Osteoblast (primary cell): Measurements from ENCODE around the gene ITGB5. TPM values are rescaled to one million over a fixed set of nuclear protein-coding genes. Genes with fewer than 3 reads are reported as not detected.
A peak's percentile ranks its signal among the peaks of the same experiment; 100 is the strongest.

Source experiments
- DNase-seq: peaks from one replicate; pipeline ENCODE4 v3.0.0; 2011; ENCODE audit warnings: low spot score, mixed read lengths; ENCODE audit not compliant: insufficient read length; ENCODE audit errors: missing footprints
- H2AFZ ChIP-seq: 2 replicates; pipeline ENCODE4 v1.6.0; 2011; ENCODE audit warnings: mild to moderate bottlenecking, low read length
- H3K27ac ChIP-seq: 2 replicates; pipeline ENCODE4 v1.5.1; 2011; ENCODE audit warnings: mild to moderate bottlenecking, low read depth, low read length, moderate library complexity
- H3K27me3 ChIP-seq: 2 replicates; pipeline ENCODE4 v1.6.0; 2012; ENCODE audit warnings: mild to moderate bottlenecking, control low read depth, inconsistent platforms, low read length, moderate library complexity; ENCODE audit not compliant: insufficient read depth
- H3K36me3 ChIP-seq: 2 replicates; pipeline ENCODE4 v1.5.1; 2011; ENCODE audit warnings: mild to moderate bottlenecking, low read length, control low read depth, moderate library complexity; ENCODE audit not compliant: insufficient read depth
- H3K4me1 ChIP-seq: 2 replicates; pipeline ENCODE4 v1.5.1; 2011; ENCODE audit warnings: mild to moderate bottlenecking, low read length, control low read depth, moderate library complexity; ENCODE audit not compliant: insufficient read depth
- H3K4me2 ChIP-seq: 2 replicates; pipeline ENCODE4 v1.6.0; 2011; ENCODE audit warnings: mild to moderate bottlenecking, low read length; ENCODE audit not compliant: insufficient read depth
- H3K4me3 ChIP-seq: fragments of 200-600 bp; sonication (generic); 3 replicates; pipeline ENCODE4 v1.5.1; 2012; ENCODE audit warnings: mild to moderate bottlenecking, low read length, inconsistent platforms; ENCODE audit not compliant: insufficient read depth
- H3K79me2 ChIP-seq: 2 replicates; pipeline ENCODE4 v1.6.0; 2012; ENCODE audit warnings: mild to moderate bottlenecking, low read length, control low read depth, inconsistent platforms; ENCODE audit not compliant: insufficient read depth
- H3K9me3 ChIP-seq: 2 replicates; pipeline ENCODE4 v1.5.1; 2011; ENCODE audit warnings: low read depth, low read length, control low read depth
- H4K20me1 ChIP-seq: 2 replicates; pipeline ENCODE4 v1.6.0; 2012; ENCODE audit warnings: mild to moderate bottlenecking, low read length, control low read depth; ENCODE audit not compliant: insufficient read depth
- total RNA-seq: library from RNA; depleted of rRNA; stranded (reverse); fragments of >200 nt; gene quantifications from 2 replicates; pipeline ENCODE4 v1.2.3, GENCODE V29; 2012
- TF ChIP-seq, protein P1 (sequence below): IDR thresholded peaks from 2 replicates; pipeline ENCODE4 v1.5.1; 2011; ENCODE audit warnings: mild to moderate bottlenecking, low read depth, low read length, moderate library complexity; ENCODE audit errors: extremely low read depth

The ITGB5 gene
- total RNA-seq, 1 donor, result 433 TPM

DNA sequence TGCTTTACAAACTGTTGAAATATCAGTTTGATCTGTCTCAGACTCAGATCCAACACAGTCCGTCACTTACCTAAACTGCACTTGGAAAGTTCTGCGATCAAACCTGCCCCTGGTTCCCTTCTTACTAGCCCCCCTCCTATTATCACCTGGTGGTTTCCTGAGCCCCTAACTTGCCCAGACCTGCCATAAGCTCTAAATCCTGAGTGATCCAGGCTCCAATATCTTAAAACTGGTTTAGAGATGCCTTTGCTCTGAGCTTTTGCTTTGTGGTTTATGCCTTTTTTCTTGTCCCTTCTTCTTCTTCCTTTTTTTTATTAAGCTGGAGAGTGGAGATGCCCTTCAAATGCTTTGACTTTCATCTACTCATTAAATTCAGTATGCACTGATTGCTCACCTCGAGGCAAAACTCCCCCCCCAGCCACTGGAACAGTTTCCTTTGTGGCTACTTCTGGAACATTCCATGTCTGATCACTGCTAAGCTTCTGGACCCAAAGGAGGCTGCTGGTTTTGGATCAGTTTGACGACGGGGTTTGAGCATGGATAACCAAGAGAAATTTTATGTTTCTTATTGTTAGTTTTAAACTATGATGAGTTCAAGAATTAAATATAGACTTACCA lies 3.5 kb upstream of the ITGB5 start:
- Histone ChIP-seq H3K9me3 (no peaks in the 10 kb centered on the region), H3K36me3 (no peaks in the 10 kb centered on the region), H3K4me3 (no peak overlapping the region), H3K4me1 (peaks cover 3% of the 10 kb centered on the region), H3K27me3 (no peaks in the 10 kb centered on the region), H4K20me1 (no peaks in the 10 kb centered on the region), H3K79me2 (peaks cover 4% of the 10 kb centered on the region), H3K4me2 (no peak overlapping the region), H3K27ac (no peak overlapping the region), H2AFZ (no peak overlapping the region)
- no peak for DNase-seq
- TF ChIP-seq, protein P1, sequence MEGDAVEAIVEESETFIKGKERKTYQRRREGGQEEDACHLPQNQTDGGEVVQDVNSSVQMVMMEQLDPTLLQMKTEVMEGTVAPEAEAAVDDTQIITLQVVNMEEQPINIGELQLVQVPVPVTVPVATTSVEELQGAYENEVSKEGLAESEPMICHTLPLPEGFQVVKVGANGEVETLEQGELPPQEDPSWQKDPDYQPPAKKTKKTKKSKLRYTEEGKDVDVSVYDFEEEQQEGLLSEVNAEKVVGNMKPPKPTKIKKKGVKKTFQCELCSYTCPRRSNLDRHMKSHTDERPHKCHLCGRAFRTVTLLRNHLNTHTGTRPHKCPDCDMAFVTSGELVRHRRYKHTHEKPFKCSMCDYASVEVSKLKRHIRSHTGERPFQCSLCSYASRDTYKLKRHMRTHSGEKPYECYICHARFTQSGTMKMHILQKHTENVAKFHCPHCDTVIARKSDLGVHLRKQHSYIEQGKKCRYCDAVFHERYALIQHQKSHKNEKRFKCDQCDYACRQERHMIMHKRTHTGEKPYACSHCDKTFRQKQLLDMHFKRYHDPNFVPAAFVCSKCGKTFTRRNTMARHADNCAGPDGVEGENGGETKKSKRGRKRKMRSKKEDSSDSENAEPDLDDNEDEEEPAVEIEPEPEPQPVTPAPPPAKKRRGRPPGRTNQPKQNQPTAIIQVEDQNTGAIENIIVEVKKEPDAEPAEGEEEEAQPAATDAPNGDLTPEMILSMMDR, result no peak

DNA sequence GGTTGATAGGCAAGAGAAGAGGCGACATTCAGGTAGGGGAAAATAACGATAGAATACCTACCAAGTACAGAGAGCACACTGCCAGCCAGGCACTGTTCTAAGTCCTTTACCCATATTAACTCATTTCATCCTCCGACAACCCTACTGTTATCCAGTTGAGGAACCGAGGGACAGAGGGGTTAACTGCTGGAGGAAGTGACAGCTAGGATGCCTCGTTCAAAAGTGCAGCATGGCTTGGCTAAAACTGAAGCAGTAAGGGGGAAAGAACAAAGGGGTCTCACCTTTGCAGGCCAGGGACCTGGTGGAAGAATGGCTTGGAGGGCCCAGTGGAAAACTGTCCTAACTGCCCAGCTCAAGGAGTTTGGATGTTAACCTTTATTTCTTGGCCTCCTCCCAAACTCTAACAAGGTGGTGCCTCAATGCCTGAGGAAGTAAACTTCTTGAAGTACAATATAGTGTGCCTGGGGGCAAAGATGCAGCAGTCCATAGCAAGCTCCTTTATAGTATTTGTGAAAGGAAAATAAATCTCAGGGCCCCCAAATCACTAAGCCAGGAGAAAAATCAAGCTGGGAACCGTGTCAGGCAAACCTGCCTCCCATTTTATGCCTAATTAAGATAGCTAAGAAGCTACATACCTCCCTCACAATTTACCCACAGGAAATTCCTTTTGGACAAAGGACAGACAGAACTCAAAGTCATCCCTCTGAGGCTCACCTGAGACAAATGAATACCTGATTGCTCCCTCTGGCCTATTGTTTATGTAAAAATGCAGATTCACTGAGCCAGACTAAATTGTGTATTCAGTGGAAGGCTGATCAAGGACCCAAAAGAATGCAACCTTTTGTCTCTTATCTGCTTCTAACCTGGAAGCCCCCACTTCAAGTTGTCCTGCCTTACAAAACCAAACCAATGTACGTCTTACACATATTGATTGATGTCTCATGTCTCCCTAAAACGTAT lies 1.6 kb upstream of the ITGB5 start:
- H3K4me1 ChIP-seq, result peaks cover 22% of the 10 kb centered on the region
- H3K4me2 ChIP-seq, result no peak overlapping the region
- no peaks in the 10 kb centered on the region for H3K9me3 ChIP-seq
- H3K79me2 ChIP-seq, result peaks cover 22% of the 10 kb centered on the region
- TF ChIP-seq, protein P1, result no peak
- no peak overlapping the region for H2AFZ ChIP-seq
- H3K27me3 ChIP-seq, result no peaks in the 10 kb centered on the region
- peaks cover under 1% of the 10 kb centered on the region for H3K36me3 ChIP-seq
- DNase-seq, result peak; percentile 48
- no peak overlapping the region for H3K4me3 ChIP-seq
- H4K20me1 ChIP-seq, result no peaks in the 10 kb centered on the region
- H3K27ac ChIP-seq, result no peak overlapping the region

DNA sequence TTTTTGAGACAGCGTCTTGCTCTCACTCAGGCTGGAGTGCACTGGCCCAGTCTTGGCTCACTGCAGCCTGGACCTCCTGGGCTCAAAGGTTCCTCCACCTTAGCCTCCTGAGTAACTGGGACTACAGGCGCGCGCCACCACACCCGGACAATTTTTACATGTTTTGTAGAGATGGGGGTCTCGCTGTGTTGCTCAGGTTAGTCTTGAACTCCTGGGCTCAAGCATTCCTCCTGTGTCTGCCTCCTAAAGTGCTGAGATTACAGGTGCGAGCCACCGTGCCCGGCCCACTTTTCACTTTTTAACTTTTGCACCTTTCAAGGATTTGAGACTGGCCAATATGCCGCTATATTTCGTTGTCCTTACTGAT lies 750 bp upstream of the ITGB5 start:
- no peak for DNase-seq
- Histone ChIP-seq H4K20me1 (no peaks in the 10 kb centered on the region), H2AFZ (no peak overlapping the region), H3K79me2 (peaks cover 30% of the 10 kb centered on the region), H3K4me2 (peak overlapping the region; percentile 79), H3K27me3 (no peaks in the 10 kb centered on the region), H3K4me3 (peak overlapping the region; percentile 85), H3K36me3 (peaks cover 5% of the 10 kb centered on the region), H3K4me1 (peaks cover 31% of the 10 kb centered on the region), H3K9me3 (no peaks in the 10 kb centered on the region), H3K27ac (no peak overlapping the region)
- TF ChIP-seq, protein P1, result no peak
